Measurements from ENCODE around the gene MRPL54.

DNA sequence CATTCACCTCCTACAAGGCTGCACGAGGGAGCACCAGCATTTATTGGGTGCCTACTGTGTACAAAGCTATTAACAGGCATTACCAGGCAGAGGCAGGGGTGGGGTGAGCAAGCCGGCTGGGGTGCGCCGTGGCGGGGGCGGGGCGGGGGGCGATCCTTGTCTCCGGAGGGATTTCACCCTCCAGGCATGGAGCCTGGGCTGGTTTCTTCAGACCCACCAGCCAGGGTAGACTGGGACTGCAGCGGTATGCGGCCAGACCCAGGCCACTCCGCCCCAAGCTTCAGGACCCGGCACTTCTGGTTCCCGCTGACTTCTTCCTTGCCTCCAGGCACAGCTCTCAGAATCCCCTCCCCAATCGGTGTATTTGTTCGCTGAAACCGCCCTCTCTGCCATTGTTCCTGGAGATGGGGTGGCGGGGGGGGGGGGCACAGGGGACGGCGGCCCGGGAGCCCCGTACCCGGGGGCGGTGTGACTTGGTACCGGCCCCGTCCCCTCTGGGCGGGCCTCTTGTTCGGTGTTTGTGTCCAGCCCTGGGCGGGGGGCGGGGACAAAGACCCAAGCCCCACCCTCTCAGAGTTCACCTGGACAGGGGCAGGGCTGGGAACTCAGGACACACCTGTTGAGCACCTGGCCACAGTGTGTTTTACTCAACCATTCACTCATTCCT lies 39.9 kb upstream of the MRPL54 start:
- TF ChIP-seq, protein P1, sequence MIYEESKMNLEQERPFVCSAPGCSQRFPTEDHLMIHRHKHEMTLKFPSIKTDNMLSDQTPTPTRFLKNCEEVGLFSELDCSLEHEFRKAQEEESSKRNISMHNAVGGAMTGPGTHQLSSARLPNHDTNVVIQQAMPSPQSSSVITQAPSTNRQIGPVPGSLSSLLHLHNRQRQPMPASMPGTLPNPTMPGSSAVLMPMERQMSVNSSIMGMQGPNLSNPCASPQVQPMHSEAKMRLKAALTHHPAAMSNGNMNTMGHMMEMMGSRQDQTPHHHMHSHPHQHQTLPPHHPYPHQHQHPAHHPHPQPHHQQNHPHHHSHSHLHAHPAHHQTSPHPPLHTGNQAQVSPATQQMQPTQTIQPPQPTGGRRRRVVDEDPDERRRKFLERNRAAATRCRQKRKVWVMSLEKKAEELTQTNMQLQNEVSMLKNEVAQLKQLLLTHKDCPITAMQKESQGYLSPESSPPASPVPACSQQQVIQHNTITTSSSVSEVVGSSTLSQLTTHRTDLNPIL (CRISPR knock-in tag; IDR thresholded peaks at IDR 0.05; ENCODE audit: low read depth): no peak
- TF ChIP-seq, protein P2, sequence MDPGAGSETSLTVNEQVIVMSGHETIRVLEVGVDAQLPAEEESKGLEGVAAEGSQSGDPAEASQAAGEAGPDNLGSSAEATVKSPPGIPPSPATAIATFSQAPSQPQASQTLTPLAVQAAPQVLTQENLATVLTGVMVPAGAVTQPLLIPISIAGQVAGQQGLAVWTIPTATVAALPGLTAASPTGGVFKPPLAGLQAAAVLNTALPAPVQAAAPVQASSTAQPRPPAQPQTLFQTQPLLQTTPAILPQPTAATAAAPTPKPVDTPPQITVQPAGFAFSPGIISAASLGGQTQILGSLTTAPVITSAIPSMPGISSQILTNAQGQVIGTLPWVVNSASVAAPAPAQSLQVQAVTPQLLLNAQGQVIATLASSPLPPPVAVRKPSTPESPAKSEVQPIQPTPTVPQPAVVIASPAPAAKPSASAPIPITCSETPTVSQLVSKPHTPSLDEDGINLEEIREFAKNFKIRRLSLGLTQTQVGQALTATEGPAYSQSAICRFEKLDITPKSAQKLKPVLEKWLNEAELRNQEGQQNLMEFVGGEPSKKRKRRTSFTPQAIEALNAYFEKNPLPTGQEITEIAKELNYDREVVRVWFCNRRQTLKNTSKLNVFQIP (CRISPR knock-in tag; IDR thresholded peaks at IDR 0.05; ENCODE audit: borderline replicate concordance, low read depth): no peak
- TF ChIP-seq, protein P3, sequence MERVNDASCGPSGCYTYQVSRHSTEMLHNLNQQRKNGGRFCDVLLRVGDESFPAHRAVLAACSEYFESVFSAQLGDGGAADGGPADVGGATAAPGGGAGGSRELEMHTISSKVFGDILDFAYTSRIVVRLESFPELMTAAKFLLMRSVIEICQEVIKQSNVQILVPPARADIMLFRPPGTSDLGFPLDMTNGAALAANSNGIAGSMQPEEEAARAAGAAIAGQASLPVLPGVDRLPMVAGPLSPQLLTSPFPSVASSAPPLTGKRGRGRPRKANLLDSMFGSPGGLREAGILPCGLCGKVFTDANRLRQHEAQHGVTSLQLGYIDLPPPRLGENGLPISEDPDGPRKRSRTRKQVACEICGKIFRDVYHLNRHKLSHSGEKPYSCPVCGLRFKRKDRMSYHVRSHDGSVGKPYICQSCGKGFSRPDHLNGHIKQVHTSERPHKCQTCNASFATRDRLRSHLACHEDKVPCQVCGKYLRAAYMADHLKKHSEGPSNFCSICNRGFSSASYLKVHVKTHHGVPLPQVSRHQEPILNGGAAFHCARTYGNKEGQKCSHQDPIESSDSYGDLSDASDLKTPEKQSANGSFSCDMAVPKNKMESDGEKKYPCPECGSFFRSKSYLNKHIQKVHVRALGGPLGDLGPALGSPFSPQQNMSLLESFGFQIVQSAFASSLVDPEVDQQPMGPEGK (CRISPR knock-in tag; IDR thresholded peaks at IDR 0.05; ENCODE audit: borderline replicate concordance): no peak
- TF ChIP-seq RARB (CRISPR knock-in tag; IDR thresholded peaks at IDR 0.05) (no peak), ZFP3 (CRISPR knock-in tag; IDR thresholded peaks at IDR 0.05) (no peak), ARNTL (CRISPR knock-in tag; IDR thresholded peaks at IDR 0.05; ENCODE audit: borderline replicate concordance, low read depth) (no peak), OSR1 (CRISPR knock-in tag; IDR thresholded peaks at IDR 0.05) (no peak), SNAI2 (CRISPR knock-in tag; IDR thresholded peaks at IDR 0.05) (no peak)
- TF ChIP-seq, protein P4, sequence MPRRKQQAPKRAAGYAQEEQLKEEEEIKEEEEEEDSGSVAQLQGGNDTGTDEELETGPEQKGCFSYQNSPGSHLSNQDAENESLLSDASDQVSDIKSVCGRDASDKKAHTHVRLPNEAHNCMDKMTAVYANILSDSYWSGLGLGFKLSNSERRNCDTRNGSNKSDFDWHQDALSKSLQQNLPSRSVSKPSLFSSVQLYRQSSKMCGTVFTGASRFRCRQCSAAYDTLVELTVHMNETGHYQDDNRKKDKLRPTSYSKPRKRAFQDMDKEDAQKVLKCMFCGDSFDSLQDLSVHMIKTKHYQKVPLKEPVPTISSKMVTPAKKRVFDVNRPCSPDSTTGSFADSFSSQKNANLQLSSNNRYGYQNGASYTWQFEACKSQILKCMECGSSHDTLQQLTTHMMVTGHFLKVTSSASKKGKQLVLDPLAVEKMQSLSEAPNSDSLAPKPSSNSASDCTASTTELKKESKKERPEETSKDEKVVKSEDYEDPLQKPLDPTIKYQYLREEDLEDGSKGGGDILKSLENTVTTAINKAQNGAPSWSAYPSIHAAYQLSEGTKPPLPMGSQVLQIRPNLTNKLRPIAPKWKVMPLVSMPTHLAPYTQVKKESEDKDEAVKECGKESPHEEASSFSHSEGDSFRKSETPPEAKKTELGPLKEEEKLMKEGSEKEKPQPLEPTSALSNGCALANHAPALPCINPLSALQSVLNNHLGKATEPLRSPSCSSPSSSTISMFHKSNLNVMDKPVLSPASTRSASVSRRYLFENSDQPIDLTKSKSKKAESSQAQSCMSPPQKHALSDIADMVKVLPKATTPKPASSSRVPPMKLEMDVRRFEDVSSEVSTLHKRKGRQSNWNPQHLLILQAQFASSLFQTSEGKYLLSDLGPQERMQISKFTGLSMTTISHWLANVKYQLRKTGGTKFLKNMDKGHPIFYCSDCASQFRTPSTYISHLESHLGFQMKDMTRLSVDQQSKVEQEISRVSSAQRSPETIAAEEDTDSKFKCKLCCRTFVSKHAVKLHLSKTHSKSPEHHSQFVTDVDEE (CRISPR knock-in tag; IDR thresholded peaks at IDR 0.05): no peak
- TF ChIP-seq, protein P5, sequence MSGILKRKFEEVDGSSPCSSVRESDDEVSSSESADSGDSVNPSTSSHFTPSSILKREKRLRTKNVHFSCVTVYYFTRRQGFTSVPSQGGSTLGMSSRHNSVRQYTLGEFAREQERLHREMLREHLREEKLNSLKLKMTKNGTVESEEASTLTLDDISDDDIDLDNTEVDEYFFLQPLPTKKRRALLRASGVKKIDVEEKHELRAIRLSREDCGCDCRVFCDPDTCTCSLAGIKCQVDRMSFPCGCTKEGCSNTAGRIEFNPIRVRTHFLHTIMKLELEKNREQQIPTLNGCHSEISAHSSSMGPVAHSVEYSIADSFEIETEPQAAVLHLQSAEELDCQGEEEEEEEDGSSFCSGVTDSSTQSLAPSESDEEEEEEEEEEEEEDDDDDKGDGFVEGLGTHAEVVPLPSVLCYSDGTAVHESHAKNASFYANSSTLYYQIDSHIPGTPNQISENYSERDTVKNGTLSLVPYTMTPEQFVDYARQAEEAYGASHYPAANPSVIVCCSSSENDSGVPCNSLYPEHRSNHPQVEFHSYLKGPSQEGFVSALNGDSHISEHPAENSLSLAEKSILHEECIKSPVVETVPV (CRISPR knock-in tag; IDR thresholded peaks at IDR 0.05): no peak
